K562 (cell line): ENCODE data around the gene PCNX2. TPM values are rescaled to one million over a fixed set of nuclear protein-coding genes. Genes with fewer than 3 reads are reported as not detected.

Source experiments
- POLR2A ChIP-seq: fragments of 450-650 bp; conservative IDR thresholded peaks from 2 replicates; pipeline ENCODE4 v1.6.1; 2016
- SNAPC5 ChIP-seq: fragments of 250-450 bp; sonication (Bioruptor Pico); IDR thresholded peaks from 2 replicates; pipeline ENCODE4 v1.8.0; 2021; ENCODE audit warnings: moderate library complexity, mild to moderate bottlenecking, inconsistent platforms
- U2AF1 ChIP-seq: fragments of 200-400 bp; formaldehyde crosslinking; optimal IDR thresholded peaks from 2 replicates; pipeline ENCODE3; 2017; ENCODE audit warnings: mild to moderate bottlenecking, low read depth, low read length, moderate library complexity
- ZFX ChIP-seq: sonication (generic); formaldehyde crosslinking; IDR thresholded peaks from 2 replicates; pipeline ENCODE4 v1.8.0; 2022; ENCODE audit warnings: mild to moderate bottlenecking, missing genetic modification reagents, moderate library complexity
- ZNF695 ChIP-seq: fragments of 450-650 bp; formaldehyde crosslinking; IDR thresholded peaks from 2 replicates; pipeline ENCODE4 v1.4.0; 2020; ENCODE audit warnings: mild to moderate bottlenecking, moderate library complexity
- polyA plus RNA-seq, 8 experiments: library from polyadenylated mRNA; depleted of rRNA in 4 of 8; stranded (reverse) in 5 of 8; unstranded in 3 of 8; fragments of >200 nt; fragmentation: Nextera tagmentation in 2 of 8; fragmentation: Illumina TruSeq in 1 of 8; extraction: Ambion mirVana in 2 of 8; extraction: Trizol in 1 of 8; gene quantifications; 2 replicates each; pipeline versions ENCODE4 v1.2.1 to v1.2.3, GENCODE V29; 2011 to 2014; ENCODE audit warnings: inconsistent platforms in 1 of 8, missing spikeins in 1 of 8
- total RNA-seq, 7 experiments: library from RNA; depleted of rRNA in 6 of 7; stranded (reverse); fragments of >200 nt in 6 of 7; fragmentation: Illumina TruSeq in 2 of 7; extraction: Trizol in 2 of 7; gene quantifications; 2 replicates each; pipeline versions ENCODE4 v1.2.1 to v1.2.3, GENCODE V29; 2011 to 2021; ENCODE audit warnings: low replicate concordance in 1 of 7
- TF ChIP-seq, protein P1 (sequence below): fragments of 200-600 bp; sonication (generic); IDR thresholded peaks from one replicate; pipeline ENCODE4 v1.6.1; 2012; ENCODE audit warnings: mild to moderate bottlenecking, low read depth, low read length, inconsistent platforms

Gene PCNX2
- total and polyA plus RNA-seq, 9 of the 15 experiments (the other 6 are each of a cell fraction or from before 2014, with no cell fraction given): 0.07 to 0.33 TPM; not detected in 7

DNA sequence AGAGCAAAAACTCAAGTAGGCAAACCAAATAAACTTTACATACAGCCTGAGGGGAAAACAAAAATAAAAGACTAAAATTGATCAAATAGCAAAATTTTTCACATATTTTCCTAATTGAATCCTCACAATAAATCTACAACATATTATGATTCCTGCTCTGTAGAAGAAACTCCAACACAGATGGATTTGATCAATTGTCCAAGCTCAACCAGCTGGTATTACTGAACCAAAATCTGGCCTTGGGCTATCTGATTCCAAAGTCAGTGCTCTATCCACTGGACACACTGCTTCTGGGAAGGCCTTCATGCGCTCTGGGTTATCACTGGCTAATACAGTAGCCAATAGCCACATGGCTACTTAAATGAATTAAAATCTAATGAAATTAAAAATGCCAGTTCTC is 39.3 kb downstream of the PCNX2 start (continued):
- TF ChIP-seq, protein P1, sequence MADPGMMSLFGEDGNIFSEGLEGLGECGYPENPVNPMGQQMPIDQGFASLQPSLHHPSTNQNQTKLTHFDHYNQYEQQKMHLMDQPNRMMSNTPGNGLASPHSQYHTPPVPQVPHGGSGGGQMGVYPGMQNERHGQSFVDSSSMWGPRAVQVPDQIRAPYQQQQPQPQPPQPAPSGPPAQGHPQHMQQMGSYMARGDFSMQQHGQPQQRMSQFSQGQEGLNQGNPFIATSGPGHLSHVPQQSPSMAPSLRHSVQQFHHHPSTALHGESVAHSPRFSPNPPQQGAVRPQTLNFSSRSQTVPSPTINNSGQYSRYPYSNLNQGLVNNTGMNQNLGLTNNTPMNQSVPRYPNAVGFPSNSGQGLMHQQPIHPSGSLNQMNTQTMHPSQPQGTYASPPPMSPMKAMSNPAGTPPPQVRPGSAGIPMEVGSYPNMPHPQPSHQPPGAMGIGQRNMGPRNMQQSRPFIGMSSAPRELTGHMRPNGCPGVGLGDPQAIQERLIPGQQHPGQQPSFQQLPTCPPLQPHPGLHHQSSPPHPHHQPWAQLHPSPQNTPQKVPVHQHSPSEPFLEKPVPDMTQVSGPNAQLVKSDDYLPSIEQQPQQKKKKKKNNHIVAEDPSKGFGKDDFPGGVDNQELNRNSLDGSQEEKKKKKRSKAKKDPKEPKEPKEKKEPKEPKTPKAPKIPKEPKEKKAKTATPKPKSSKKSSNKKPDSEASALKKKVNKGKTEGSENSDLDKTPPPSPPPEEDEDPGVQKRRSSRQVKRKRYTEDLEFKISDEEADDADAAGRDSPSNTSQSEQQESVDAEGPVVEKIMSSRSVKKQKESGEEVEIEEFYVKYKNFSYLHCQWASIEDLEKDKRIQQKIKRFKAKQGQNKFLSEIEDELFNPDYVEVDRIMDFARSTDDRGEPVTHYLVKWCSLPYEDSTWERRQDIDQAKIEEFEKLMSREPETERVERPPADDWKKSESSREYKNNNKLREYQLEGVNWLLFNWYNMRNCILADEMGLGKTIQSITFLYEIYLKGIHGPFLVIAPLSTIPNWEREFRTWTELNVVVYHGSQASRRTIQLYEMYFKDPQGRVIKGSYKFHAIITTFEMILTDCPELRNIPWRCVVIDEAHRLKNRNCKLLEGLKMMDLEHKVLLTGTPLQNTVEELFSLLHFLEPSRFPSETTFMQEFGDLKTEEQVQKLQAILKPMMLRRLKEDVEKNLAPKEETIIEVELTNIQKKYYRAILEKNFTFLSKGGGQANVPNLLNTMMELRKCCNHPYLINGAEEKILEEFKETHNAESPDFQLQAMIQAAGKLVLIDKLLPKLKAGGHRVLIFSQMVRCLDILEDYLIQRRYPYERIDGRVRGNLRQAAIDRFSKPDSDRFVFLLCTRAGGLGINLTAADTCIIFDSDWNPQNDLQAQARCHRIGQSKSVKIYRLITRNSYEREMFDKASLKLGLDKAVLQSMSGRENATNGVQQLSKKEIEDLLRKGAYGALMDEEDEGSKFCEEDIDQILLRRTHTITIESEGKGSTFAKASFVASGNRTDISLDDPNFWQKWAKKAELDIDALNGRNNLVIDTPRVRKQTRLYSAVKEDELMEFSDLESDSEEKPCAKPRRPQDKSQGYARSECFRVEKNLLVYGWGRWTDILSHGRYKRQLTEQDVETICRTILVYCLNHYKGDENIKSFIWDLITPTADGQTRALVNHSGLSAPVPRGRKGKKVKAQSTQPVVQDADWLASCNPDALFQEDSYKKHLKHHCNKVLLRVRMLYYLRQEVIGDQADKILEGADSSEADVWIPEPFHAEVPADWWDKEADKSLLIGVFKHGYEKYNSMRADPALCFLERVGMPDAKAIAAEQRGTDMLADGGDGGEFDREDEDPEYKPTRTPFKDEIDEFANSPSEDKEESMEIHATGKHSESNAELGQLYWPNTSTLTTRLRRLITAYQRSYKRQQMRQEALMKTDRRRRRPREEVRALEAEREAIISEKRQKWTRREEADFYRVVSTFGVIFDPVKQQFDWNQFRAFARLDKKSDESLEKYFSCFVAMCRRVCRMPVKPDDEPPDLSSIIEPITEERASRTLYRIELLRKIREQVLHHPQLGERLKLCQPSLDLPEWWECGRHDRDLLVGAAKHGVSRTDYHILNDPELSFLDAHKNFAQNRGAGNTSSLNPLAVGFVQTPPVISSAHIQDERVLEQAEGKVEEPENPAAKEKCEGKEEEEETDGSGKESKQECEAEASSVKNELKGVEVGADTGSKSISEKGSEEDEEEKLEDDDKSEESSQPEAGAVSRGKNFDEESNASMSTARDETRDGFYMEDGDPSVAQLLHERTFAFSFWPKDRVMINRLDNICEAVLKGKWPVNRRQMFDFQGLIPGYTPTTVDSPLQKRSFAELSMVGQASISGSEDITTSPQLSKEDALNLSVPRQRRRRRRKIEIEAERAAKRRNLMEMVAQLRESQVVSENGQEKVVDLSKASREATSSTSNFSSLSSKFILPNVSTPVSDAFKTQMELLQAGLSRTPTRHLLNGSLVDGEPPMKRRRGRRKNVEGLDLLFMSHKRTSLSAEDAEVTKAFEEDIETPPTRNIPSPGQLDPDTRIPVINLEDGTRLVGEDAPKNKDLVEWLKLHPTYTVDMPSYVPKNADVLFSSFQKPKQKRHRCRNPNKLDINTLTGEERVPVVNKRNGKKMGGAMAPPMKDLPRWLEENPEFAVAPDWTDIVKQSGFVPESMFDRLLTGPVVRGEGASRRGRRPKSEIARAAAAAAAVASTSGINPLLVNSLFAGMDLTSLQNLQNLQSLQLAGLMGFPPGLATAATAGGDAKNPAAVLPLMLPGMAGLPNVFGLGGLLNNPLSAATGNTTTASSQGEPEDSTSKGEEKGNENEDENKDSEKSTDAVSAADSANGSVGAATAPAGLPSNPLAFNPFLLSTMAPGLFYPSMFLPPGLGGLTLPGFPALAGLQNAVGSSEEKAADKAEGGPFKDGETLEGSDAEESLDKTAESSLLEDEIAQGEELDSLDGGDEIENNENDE: no peak
- TF ChIP-seq ZNF695 (CRISPR knock-in tag): no peak
- TF ChIP-seq SNAPC5 (CRISPR knock-in tag): no peak
- no peak for TF ChIP-seq POLR2A
- no peak for TF ChIP-seq ZFX (CRISPR knock-in tag)
- no peak for TF ChIP-seq U2AF1
